Activated naive CD4-positive, alpha-beta T cell treated with anti-CD3 and anti-CD28 coated beads, Interleukin-2, amount 50 U/mL, for 72 hours (primary cell): ENCODE data around the gene ADGRF5. TPM values are rescaled to one million over a fixed set of nuclear protein-coding genes. Genes with fewer than 3 reads are reported as not detected.

Source experiments
- ATAC-seq, 2 donors: fragments of 150-1000 bp; cut with Tn5 transposase; 2 replicates each; pipeline ENCODE4 v1.10.0; 2021; ENCODE audit warnings: mild to moderate bottlenecking in 2 of 2, moderate library complexity in 2 of 2
- DNase-seq, 2 donors: peaks; one replicate each; pipeline ENCODE4 v3.0.0; 2021 to 2022; ENCODE audit warnings: low spot score in 2 of 2
- H3K27ac Mint-ChIP-seq, 2 donors: one replicate each; pipeline ENCODE4 v1.8.0; 2022; ENCODE audit warnings: mild to moderate bottlenecking in 2 of 2, mixed read lengths in 2 of 2
- H3K36me3 Mint-ChIP-seq, 2 donors: one replicate each; pipeline ENCODE4 v1.8.0; 2022; ENCODE audit warnings: mixed read lengths in 2 of 2
- H3K9me3 Mint-ChIP-seq, 2 donors: one replicate each; pipeline ENCODE4 v1.8.0; 2022; ENCODE audit warnings: mixed read lengths in 2 of 2
- total RNA-seq, 2 donors: library from RNA; stranded (reverse); gene quantifications; one replicate each; pipeline ENCODE4 v1.2.3, GENCODE V29; 2022

Gene ADGRF5
- total RNA-seq, result not detected

- no peak within 1 kb of the TSS for H3K27ac Mint-ChIP-seq
- ATAC-seq, result no peak
- DNase-seq, result no peak
- no peaks in the 10 kb centered on the region for H3K36me3 Mint-ChIP-seq
- H3K9me3 Mint-ChIP-seq, result peaks cover 0 to 10% of the 10 kb centered on the region in 2 donors
These were observed at the start of gene ADGRF5 for GRCh38 chr6:46921731-46922130. Gene ADGRF5 (minus strand): TSS chr6:46921938. CDS start chr6:46906762, 15,176 bp downstream.

- Mint-ChIP-seq H3K9me3 (no peaks in the 10 kb centered on the region), H3K36me3 (no peaks in the 10 kb centered on the region), H3K27ac (no peak overlapping the region)
- ATAC-seq, result no peak
- no peak for DNase-seq
These were observed 47.5 kb upstream of the ADGRF5 start for GRCh38 chr6:46969206-46969605.

- Mint-ChIP-seq H3K36me3 (no peaks in the 10 kb centered on the region), H3K9me3 (no peaks in the 10 kb centered on the region), H3K27ac (no peak overlapping the region)
- no peak for DNase-seq
- ATAC-seq, result no peak
These were observed 46.1 kb upstream of the ADGRF5 start for GRCh38 chr6:46967826-46968349.

GRCh38 chr6:46964716-46965519 is 43.2 kb upstream of the ADGRF5 start:
- no peaks in the 10 kb centered on the region for H3K36me3 Mint-ChIP-seq
- DNase-seq, result no peak
- ATAC-seq, result no peak
- H3K9me3 Mint-ChIP-seq, result no peaks in the 10 kb centered on the region
- H3K27ac Mint-ChIP-seq, result no peak overlapping the region

- ATAC-seq, result no peak
- Mint-ChIP-seq H3K27ac (no peak overlapping the region), H3K9me3 (no peaks in the 10 kb centered on the region), H3K36me3 (no peaks in the 10 kb centered on the region)
- no peak for DNase-seq
These were observed 41.9 kb upstream of the ADGRF5 start for GRCh38 chr6:46963626-46964025.

GRCh38 chr6:46963039-46963438 is 41.3 kb upstream of the ADGRF5 start:
- Mint-ChIP-seq H3K36me3 (no peaks in the 10 kb centered on the region), H3K9me3 (no peaks in the 10 kb centered on the region), H3K27ac (no peak overlapping the region)
- ATAC-seq (no peak), DNase-seq (no peak)

GRCh38 chr6:46961711-46962110 is 40.0 kb upstream of the ADGRF5 start:
- ATAC-seq, result no peak
- Mint-ChIP-seq H3K27ac (no peak overlapping the region), H3K36me3 (no peaks in the 10 kb centered on the region)

GRCh38 chr6:46961232-46961631 is 39.5 kb upstream of the ADGRF5 start:
- DNase-seq (no peak), ATAC-seq (no peak)
- Mint-ChIP-seq H3K9me3 (no peaks in the 10 kb centered on the region), H3K27ac (no peak overlapping the region), H3K36me3 (no peaks in the 10 kb centered on the region)

More at GRCh38 chr6:46961711-46962110, 40.0 kb upstream of the ADGRF5 start:
- no peak for DNase-seq
- H3K9me3 Mint-ChIP-seq, result no peaks in the 10 kb centered on the region

GRCh38 chr6:46959419-46959818 is 37.7 kb upstream of the ADGRF5 start:
- Mint-ChIP-seq H3K27ac (no peak overlapping the region), H3K9me3 (no peaks in the 10 kb centered on the region), H3K36me3 (no peaks in the 10 kb centered on the region)
- ATAC-seq (no peak), DNase-seq (no peak)

GRCh38 chr6:46956409-46956808 is 34.7 kb upstream of the ADGRF5 start:
- Mint-ChIP-seq H3K36me3 (no peaks in the 10 kb centered on the region), H3K9me3 (no peaks in the 10 kb centered on the region), H3K27ac (no peak overlapping the region)
- ATAC-seq, result no peak
- DNase-seq, result no peak

GRCh38 chr6:46954837-46955451 is 33.2 kb upstream of the ADGRF5 start:
- Mint-ChIP-seq H3K9me3 (no peaks in the 10 kb centered on the region), H3K27ac (no peak overlapping the region), H3K36me3 (no peaks in the 10 kb centered on the region)
- DNase-seq, result no peak
- ATAC-seq, result no peak

- no peaks in the 10 kb centered on the region for H3K9me3 Mint-ChIP-seq
- H3K27ac Mint-ChIP-seq, result no peak overlapping the region
- DNase-seq (no peak), ATAC-seq (no peak)
- H3K36me3 Mint-ChIP-seq, result no peaks in the 10 kb centered on the region
These were observed 32.2 kb upstream of the ADGRF5 start for GRCh38 chr6:46953921-46954320.

- H3K9me3 Mint-ChIP-seq, result no peaks in the 10 kb centered on the region
- no peaks in the 10 kb centered on the region for H3K36me3 Mint-ChIP-seq
- no peak for ATAC-seq
- H3K27ac Mint-ChIP-seq, result no peak overlapping the region
- no peak for DNase-seq
These were observed 28.0 kb upstream of the ADGRF5 start for GRCh38 chr6:46949632-46950280.

- Mint-ChIP-seq H3K9me3 (no peaks in the 10 kb centered on the region), H3K27ac (no peak overlapping the region), H3K36me3 (no peaks in the 10 kb centered on the region)
- DNase-seq (no peak), ATAC-seq (no peak)
These were observed 27.0 kb upstream of the ADGRF5 start for GRCh38 chr6:46948699-46949098.

GRCh38 chr6:46947497-46947896 is 25.8 kb upstream of the ADGRF5 start:
- ATAC-seq (no peak), DNase-seq (no peak)
- no peaks in the 10 kb centered on the region for H3K36me3 Mint-ChIP-seq
- H3K27ac Mint-ChIP-seq, result no peak overlapping the region
- no peaks in the 10 kb centered on the region for H3K9me3 Mint-ChIP-seq

GRCh38 chr6:46940433-46941226 is 18.9 kb upstream of the ADGRF5 start:
- Mint-ChIP-seq H3K9me3 (no peaks in the 10 kb centered on the region), H3K27ac (no peak overlapping the region), H3K36me3 (no peaks in the 10 kb centered on the region)
- ATAC-seq (no peak), DNase-seq (no peak)

- no peaks in the 10 kb centered on the region for H3K9me3 Mint-ChIP-seq
- H3K27ac Mint-ChIP-seq, result no peak overlapping the region
- H3K36me3 Mint-ChIP-seq, result no peaks in the 10 kb centered on the region
- no peak for DNase-seq
- no peak for ATAC-seq
These were observed 15.9 kb upstream of the ADGRF5 start for GRCh38 chr6:46937642-46938041.
